ENCODE results near the gene NTF3.

- no peak for TF ChIP-seq POLR2A (IDR thresholded peaks at IDR 0.05)
- TF ChIP-seq, protein P1, sequence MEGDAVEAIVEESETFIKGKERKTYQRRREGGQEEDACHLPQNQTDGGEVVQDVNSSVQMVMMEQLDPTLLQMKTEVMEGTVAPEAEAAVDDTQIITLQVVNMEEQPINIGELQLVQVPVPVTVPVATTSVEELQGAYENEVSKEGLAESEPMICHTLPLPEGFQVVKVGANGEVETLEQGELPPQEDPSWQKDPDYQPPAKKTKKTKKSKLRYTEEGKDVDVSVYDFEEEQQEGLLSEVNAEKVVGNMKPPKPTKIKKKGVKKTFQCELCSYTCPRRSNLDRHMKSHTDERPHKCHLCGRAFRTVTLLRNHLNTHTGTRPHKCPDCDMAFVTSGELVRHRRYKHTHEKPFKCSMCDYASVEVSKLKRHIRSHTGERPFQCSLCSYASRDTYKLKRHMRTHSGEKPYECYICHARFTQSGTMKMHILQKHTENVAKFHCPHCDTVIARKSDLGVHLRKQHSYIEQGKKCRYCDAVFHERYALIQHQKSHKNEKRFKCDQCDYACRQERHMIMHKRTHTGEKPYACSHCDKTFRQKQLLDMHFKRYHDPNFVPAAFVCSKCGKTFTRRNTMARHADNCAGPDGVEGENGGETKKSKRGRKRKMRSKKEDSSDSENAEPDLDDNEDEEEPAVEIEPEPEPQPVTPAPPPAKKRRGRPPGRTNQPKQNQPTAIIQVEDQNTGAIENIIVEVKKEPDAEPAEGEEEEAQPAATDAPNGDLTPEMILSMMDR (IDR thresholded peaks at IDR 0.05), result no peak
These were observed 23.1 kb downstream of the NTF3 start for GRCh38 chr12:5455045-5455444.

Measured in lower leg skin (tissue), 3 donors.